Muscle layer of colon (tissue), 2 donors: Measurements from ENCODE around the gene POLR2E.
A peak's percentile ranks its signal among the peaks of the same experiment; 100 is the strongest.

Experiments
- H3K27ac ChIP-seq: one replicate; pipeline ENCODE4 v1.7.0; 2013; ENCODE audit warnings: low read depth, mild to moderate bottlenecking, low read length, moderate library complexity
- H3K27me3 ChIP-seq, 2 donors: one replicate each; pipeline ENCODE4 v1.7.0; 2013; ENCODE audit warnings: low read length in 2 of 2, mild to moderate bottlenecking in 2 of 2; ENCODE audit not compliant: insufficient read depth in 2 of 2, control insufficient read depth in 1 of 2
- H3K36me3 ChIP-seq: one replicate; pipeline ENCODE4 v1.7.0; 2013; ENCODE audit warnings: mild to moderate bottlenecking, low read length; ENCODE audit not compliant: insufficient read depth
- H3K4me1 ChIP-seq: one replicate; pipeline ENCODE4 v1.7.0; 2013; ENCODE audit warnings: mild to moderate bottlenecking, low read length; ENCODE audit not compliant: insufficient read depth
- H3K4me3 ChIP-seq, 2 donors: one replicate each; pipeline ENCODE4 v1.7.0; 2013; ENCODE audit warnings: low read length in 2 of 2, low read depth in 1 of 2, mild to moderate bottlenecking in 1 of 2, moderate library complexity in 1 of 2
- H3K9ac ChIP-seq: one replicate; pipeline ENCODE4 v1.7.0; 2013; ENCODE audit warnings: low read length
- H3K9me3 ChIP-seq: one replicate; pipeline ENCODE4 v1.7.0; 2013; ENCODE audit warnings: mild to moderate bottlenecking, low read length
- donor health status: abdominal sarcoma.
- donor health status: Adenocarcinoma of cecum.

Gene POLR2E

DNA sequence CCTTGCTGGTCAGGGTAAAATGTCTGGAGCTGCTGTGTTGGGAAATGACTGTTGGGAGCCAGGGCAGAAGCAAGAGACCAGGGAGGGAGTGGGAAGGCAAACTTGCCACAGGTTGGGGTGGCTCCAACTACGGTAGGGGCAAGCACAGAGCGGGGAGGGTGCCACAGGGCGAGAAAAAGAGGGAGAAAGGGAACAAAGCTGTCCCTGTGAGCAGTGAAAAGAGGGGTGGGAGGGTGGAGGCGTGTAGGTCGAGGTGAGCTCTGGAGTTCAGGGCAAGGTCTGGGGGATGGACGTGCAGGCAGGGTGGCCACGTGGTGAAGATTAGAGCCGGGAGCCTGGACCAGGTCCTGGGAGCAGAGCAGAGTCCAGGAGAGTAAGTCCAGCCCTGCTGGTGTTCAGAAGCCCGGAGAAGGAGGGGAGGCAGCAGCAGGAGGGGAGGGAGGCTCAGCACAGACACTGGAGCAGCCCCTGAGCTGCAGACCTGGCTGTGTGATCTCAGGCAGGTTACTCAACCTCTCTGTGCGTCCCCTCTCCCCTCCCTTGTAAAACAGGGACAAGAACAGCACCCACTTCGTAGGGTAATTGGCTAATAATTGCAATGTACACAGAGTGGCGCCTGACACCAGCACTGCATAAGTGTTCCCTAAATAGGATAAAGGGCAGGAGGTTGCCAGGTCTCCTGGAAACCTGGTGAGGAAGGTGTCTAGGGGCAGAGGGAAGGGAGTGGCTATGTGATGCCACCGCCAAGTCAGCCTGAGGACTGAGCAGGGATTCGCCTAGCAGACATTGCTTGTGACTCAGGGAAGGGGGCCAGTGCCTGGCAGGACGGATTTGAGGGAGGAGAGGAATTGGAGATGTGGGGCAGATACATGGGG is 3.2 kb upstream of the POLR2E start:
- no peak overlapping the region for H3K27ac ChIP-seq

DNA sequence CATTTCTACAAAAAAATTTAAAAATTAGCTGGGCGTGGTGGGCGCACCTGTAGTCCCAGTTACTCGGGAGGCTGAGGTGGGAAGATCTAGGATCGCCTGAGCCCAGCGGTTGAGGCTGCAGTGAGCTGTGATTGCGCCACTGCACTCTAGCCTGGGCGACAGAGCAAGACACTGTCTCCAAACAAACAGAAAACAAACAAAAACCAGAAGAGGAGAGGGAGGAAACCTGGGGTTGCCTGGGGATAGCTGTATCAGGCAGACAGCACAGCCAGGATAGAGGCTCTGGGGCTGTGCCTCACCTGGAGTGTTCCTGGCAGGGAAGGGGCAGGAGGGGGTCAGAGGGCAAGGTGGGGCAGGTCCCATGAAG is 2.6 kb upstream of the POLR2E start:
- Histone ChIP-seq H3K36me3 (no peaks in the 10 kb centered on the region), H3K9ac (no peak overlapping the region), H3K9me3 (no peaks in the 10 kb centered on the region), H3K27ac (no peak overlapping the region), H3K27me3 (no peaks in the 10 kb centered on the region), H3K4me1 (peaks cover 37% of the 10 kb centered on the region), H3K4me3 (no peak overlapping the region)

More for the DNA sequence above, 3.2 kb upstream of the POLR2E start:
- no peaks in the 10 kb centered on the region for H3K9me3 ChIP-seq
- H3K4me3 ChIP-seq, result no peak overlapping the region
- H3K4me1 ChIP-seq, result peaks cover 39% of the 10 kb centered on the region
- H3K36me3 ChIP-seq, result no peaks in the 10 kb centered on the region
- no peak overlapping the region for H3K9ac ChIP-seq
- H3K27me3 ChIP-seq, result no peaks in the 10 kb centered on the region

DNA sequence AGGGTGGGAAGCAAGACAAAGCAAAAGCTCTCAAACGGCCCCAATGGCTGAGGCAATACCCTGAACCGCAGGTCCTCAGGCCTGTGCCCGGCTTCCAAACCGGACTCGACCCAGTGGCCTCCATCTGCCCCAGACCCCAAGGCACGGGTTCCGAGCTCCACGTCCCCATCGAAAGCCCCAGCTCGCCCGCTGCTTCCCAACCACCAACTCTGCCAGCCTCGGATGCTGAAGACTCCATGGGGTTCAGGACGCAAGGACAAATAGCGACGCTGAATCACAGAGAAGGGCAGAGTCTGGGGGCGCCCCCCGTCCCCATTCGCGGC is 559 bp downstream of the POLR2E start:
- Histone ChIP-seq H3K4me1 (peaks cover 22% of the 10 kb centered on the region), H3K27ac (peak overlapping the region; percentile 61), H3K27me3 (no peaks in the 10 kb centered on the region)

DNA sequence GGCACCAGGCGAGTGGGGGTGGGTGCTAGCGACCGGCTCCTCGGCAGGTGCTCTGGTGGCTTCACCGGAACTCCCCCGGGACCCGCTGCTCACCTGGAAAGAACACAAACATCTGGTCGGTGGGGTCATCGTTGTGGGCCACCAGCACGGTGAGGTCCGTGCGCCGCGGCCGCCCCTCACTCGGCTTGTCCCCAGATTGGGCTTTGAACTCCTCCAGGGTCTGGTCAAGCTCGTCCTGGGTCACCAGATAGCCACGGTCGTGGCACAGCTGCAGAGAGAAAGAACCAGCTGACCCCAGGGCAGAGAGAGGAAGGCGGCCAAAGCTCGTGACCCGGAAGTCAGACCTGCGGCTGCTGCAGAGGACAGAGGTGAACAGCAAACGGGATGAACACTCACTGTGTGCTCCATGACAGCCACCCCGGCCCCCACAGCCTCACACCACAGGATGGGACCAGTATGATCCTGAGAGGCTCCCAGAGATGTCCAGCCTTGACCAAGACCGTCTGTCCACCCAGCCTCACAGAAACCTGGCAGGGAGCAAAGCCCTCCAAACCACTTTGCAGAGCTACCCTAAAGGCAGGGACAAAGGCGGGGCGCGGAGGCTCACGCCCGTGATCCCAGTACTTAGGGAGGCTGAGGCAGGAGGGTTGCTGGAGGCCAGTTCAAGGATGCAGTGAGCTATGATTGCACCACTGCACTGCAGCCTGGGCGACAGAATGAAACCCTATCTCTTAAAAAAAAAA is 1.2 kb downstream of the POLR2E start:
- Histone ChIP-seq H3K4me1 (peaks cover 20% of the 10 kb centered on the region), H3K36me3 (peaks cover 16% of the 10 kb centered on the region), H3K9ac (peak overlapping the region; percentile 86), H3K27ac (peak overlapping the region; percentile 61), H3K4me3 (peak overlapping the region; percentile 88 to 92), H3K9me3 (no peaks in the 10 kb centered on the region), H3K27me3 (no peaks in the 10 kb centered on the region)

More for the DNA sequence above, 559 bp downstream of the POLR2E start:
- H3K9ac ChIP-seq, result peak overlapping the region; percentile 86
- peak overlapping the region; percentile 88 to 92 for H3K4me3 ChIP-seq
- H3K9me3 ChIP-seq, result no peaks in the 10 kb centered on the region
- peaks cover 10% of the 10 kb centered on the region for H3K36me3 ChIP-seq

DNA sequence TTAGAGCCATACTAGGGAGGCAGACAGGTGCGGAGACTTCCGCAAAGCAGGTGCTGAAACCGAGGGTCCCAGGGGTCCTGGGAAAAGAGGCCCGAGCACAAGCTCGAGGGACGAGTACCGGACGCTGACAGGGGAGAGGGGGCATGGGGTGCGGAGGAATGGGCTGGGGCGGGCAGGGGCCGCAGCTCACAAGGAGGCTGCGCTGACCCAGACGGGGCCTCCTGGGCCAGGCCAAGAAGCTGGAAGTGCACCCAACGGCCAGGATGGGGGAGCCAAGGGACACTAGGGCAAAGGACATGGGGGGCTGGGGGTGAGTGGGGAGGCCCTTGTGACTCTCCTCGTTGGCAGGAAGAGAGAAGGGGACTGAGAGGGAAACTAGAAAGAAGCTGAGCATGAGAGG is 1.8 kb downstream of the POLR2E start:
- Histone ChIP-seq H3K4me1 (peaks cover 19% of the 10 kb centered on the region), H3K27ac (no peak overlapping the region), H3K9me3 (no peaks in the 10 kb centered on the region), H3K4me3 (peak overlapping the region in 1 of 2 donors; percentile 88), H3K9ac (no peak overlapping the region), H3K27me3 (no peaks in the 10 kb centered on the region), H3K36me3 (peaks cover 17% of the 10 kb centered on the region)

DNA sequence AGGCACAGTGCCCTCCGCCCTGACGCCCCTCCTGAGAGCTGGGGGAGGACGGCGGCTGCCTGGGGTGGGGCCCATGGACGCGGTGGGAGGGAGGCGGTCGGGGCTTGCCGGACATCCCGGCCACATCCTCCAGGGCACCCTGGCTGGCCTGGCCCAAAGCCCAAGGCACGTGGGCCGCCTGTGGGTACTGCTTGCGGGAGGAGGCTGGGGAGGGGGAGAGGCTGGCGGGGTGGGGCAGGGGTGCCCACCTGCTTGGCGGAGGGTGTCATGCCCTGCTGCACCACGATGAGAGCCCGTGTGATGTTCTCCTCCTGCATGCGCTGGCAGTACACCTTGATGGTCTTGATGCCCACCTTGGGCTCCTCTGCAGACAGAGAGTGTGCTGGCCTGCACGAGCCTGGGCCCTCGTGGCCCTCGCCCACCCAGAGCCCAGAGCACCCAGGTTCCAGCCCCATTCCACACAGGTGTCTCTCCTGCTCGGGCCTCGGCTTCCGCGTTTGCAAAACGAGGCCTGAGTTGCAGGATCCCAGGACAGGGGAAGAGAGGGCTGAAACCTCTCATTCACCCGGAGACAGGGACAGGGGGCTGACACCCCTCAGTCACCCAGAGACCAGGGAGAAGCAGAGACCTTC is 3.5 kb downstream of the POLR2E start:
- H3K36me3 ChIP-seq, result peaks cover 17% of the 10 kb centered on the region
- no peak overlapping the region for H3K9ac ChIP-seq
- no peaks in the 10 kb centered on the region for H3K9me3 ChIP-seq
- no peaks in the 10 kb centered on the region for H3K27me3 ChIP-seq
- H3K27ac ChIP-seq, result no peak overlapping the region
- no peak overlapping the region for H3K4me3 ChIP-seq
- peaks cover 19% of the 10 kb centered on the region for H3K4me1 ChIP-seq

DNA sequence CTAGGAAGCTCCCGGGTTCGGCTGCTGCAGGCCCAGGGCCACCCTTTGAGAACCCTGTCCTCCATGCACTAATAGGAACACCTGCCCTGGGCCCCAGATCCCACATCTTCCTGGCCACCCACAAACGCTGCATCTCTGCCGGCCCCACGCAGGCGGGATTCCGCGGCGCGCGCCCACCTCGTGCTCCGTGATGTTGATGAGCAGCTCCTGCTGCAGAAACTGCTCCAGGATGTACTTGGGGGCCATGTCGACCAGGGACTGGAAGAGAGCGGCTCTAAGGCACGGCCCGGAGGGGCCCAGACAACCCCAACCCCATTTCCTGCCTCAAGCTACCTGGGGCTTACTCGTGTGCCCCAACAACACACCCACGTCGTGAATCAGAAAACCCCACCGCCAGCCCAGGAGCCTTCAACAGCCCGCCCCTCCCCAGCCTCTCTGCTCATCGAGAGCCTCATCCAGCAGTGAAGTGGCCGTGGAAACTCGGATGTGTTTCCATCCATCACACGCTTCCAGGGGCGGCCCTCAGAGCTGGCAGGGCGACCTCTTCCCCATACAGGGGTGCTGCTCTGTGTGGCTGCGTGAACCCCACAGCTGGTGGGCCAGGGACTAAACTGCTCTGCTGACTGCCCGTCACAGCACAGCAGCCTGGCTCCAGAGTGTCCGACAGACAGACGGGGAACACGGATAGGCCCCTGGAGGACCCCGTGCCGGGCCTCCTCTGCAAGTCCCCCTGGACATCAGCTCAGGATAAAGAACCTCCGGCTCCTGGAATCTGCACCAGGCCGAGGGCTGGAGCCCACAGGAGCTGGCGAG is 4.2 kb downstream of the POLR2E start:
- Histone ChIP-seq H3K9me3 (no peaks in the 10 kb centered on the region), H3K4me3 (no peak overlapping the region), H3K36me3 (peaks cover 17% of the 10 kb centered on the region), H3K9ac (no peak overlapping the region), H3K27ac (no peak overlapping the region), H3K4me1 (peaks cover 19% of the 10 kb centered on the region), H3K27me3 (no peaks in the 10 kb centered on the region)

DNA sequence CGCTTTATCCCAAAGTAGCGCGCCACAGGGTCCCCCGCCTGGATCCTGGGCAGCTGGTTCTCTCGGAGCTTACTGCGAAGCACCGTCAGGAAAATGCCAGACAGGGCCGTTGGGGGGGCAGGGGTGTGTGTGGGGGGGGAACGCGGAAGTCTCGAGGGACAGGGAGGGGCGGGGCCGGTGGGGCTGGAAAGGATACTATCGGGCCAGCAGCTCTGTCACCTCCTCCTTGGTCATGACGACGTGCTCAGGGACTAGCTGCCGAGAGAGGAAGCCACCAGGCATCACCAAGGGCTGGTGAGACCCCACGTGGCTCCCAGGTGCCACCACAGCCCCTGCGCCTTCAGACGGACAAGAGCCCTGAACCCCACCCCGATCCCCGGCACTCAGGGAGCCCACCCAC is 5.3 kb downstream of the POLR2E start:
- no peak overlapping the region for H3K4me3 ChIP-seq
- H3K36me3 ChIP-seq, result peaks cover 17% of the 10 kb centered on the region
- H3K27me3 ChIP-seq, result no peaks in the 10 kb centered on the region
- H3K4me1 ChIP-seq, result peaks cover 15% of the 10 kb centered on the region
- H3K9ac ChIP-seq, result no peak overlapping the region
- no peaks in the 10 kb centered on the region for H3K9me3 ChIP-seq
- no peak overlapping the region for H3K27ac ChIP-seq

DNA sequence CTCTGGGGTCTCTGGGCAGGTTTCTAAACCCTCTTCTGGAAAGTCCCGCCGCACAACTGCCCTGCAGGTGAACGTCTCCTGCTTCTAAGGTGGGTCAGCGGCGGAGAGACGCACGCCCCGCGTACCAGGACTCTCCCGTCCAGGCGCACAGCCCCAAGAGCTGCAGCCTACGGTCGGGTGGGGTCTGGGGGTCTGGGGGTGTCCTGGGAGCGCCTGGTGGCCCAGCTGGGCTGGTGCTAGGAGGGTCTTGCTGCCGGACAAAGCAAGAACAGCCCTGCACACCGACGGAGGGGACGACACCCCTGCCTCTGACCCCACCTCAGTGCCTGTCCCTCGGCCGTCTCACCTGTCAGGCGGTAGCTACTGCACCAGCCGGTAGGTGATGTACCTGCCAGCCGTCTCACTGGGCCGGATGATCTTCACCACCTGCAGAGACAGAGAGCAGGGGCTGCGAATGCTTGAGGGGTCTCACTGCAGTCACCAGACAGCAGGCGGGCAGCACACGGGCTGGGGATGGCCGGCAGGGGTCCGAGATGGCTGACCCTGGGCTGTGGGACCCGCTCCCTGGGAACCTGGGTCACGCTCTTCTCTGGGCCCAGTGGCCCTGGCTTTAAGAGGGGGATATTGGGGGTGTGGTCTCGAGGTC is 5.9 kb downstream of the POLR2E start:
- no peaks in the 10 kb centered on the region for H3K9me3 ChIP-seq
- H3K27ac ChIP-seq, result no peak overlapping the region
- H3K9ac ChIP-seq, result no peak overlapping the region
- peaks cover 12% of the 10 kb centered on the region for H3K4me1 ChIP-seq
- H3K4me3 ChIP-seq, result no peak overlapping the region
- H3K27me3 ChIP-seq, result no peaks in the 10 kb centered on the region
- peaks cover 17% of the 10 kb centered on the region for H3K36me3 ChIP-seq

DNA sequence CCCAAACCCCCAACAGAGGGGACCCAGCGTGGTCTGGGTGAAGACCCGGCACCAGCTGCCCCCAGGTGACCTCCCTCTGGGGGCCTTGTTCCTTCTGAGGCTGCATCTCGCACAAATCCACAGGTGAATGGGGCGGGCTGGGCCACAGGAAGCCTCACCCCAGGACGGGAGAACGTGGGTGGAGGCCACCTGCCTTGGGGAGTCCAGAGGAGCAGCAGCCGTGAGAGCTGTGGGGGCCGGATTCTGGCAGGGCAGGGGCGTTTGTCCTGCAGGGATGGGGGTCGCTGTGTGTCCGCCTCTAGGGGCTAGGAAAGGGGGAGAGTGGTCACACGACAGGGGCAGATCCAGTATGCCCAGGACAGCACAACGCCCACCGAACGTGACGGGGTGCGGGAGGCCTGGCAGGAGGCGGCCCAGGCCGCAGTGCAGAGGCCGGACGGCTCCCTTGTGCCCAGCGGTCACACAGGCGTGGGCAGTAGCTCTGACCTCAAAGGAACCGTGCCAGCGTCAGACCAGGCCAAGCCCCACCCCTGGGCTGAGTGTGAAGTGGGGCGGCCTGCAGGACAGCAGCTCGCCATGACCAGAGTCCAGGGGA is 6.7 kb downstream of the POLR2E start:
- Histone ChIP-seq H3K4me1 (peaks cover 5% of the 10 kb centered on the region), H3K27me3 (no peaks in the 10 kb centered on the region), H3K27ac (peak overlapping the region; percentile 34), H3K4me3 (no peak overlapping the region), H3K36me3 (peaks cover 17% of the 10 kb centered on the region), H3K9ac (no peak overlapping the region), H3K9me3 (no peaks in the 10 kb centered on the region)
